ENCODE data around the gene FAM193A.
"Not testable (repeated sequence)": the region's sequence is repeated elsewhere in the genome, so short reads cannot be mapped to it uniquely, and the experiment has no call there.

GRCh38 chr4:2543580-2544191, 7.2 kb downstream of the FAM193A start:
- TF ChIP-seq CTCF (IDR thresholded peaks at IDR 0.05; ENCODE audit: low read length); EZH2 (IDR thresholded peaks at IDR 0.05; ENCODE audit: borderline replicate concordance, low read length): not testable (repeated sequence)

Data from OCI-LY1 (cell line).